GM21619 (cell line): Measurements from ENCODE around the gene KDM4B.
"Not testable (repeated sequence)": the region's sequence is repeated elsewhere in the genome, so short reads cannot be mapped to it uniquely, and the experiment has no call there.

Source experiments
- ATAC-seq: cut with Tn5 transposase; IDR thresholded peaks from one replicate; pipeline ENCODE4 v1.9.1; 2021; ENCODE audit not compliant: unreplicated experiment

KDM4B gene

DNA sequence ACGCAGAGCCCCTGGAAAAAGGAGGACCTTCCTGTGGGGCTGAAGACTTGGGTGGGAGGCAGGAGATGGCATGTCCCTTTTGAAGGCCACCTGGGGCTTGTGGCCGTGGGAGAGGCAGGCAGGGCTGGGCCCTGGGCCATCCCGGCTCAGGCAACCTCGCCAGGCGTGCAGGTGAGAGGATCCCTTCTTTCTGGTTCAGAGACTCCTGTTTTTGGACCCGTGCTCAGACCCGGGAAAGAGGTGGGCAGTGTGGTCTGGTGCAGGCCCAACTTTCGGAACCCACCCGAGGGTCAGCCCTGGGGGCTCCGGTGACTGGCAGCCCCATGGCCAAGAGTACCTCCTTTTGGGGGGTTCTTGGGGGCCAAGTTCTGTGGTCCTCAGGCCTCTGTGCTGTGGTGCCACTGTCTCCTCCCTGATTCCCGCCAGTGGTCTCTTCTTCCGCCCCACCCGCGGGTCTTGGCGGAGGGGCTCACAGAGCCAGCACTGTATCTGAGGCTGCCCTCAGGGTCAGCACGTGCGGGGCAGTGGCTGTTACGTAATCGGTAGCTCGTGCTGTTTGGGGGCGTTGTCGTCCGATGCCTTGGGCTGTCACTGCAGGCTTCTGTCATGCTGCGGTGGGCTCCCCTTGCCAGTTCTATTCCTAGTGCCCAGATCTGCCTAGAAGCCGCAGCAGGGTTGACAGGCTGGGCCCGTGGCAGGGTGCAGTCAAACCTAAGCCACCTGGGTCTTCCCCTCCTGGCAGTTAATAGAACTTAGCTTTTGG is 42.7 kb downstream of the KDM4B start:
- no peak for ATAC-seq

GRCh38 chr19:5012688-5013457 is 44.0 kb downstream of the KDM4B start:
- no peak for ATAC-seq

- ATAC-seq, result no peak
These were observed 44.8 kb downstream of the KDM4B start for GRCh38 chr19:5013761-5014160.

DNA sequence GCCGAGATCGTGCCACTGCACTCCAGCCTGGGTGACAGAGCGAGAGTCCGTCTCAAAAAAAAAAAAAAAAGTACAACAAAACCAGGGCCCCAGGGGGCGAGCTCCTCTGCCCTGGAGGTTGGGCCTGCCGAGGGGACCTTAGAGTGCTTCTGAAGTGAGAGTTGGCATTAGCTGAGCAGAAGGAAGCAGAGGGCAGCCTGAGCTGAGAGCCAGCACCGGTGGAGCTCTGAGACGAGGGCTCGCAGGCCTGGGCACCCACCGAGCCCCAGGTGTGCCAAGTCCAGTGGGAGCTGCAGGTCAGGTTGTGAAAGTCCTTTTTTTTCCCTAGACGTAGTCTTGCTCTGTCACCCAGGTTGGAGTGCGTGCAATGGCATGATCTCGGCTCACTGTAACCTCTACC is 46.0 kb downstream of the KDM4B start:
- no peak for ATAC-seq

- ATAC-seq, result no peak
These were observed 47.4 kb downstream of the KDM4B start for GRCh38 chr19:5016268-5016667.

GRCh38 chr19:5016781-5017180 is 47.9 kb downstream of the KDM4B start:
- ATAC-seq, result no peak

DNA sequence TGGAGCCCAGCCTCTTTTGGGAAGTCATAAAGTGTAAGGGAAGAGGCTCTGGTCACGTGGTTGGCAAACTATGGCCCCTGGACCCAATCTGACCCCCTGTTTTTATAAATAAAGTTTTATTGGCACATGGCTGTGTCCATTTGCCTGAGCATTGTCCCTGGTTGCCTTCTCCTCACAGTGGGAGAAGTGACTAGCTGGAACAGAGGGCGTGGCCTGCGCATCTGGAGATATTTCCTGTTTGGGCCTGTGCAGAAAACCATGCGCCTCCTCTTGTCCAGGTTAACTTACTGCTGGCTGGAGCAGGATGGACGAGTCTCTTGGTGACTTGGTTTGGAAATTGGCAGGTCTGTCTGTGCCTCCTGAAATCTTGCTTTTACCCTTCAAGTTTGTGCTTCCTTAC is 48.3 kb downstream of the KDM4B start:
- no peak for ATAC-seq

- no peak for ATAC-seq
These were observed 49.5 kb downstream of the KDM4B start for GRCh38 chr19:5018224-5019015.

DNA sequence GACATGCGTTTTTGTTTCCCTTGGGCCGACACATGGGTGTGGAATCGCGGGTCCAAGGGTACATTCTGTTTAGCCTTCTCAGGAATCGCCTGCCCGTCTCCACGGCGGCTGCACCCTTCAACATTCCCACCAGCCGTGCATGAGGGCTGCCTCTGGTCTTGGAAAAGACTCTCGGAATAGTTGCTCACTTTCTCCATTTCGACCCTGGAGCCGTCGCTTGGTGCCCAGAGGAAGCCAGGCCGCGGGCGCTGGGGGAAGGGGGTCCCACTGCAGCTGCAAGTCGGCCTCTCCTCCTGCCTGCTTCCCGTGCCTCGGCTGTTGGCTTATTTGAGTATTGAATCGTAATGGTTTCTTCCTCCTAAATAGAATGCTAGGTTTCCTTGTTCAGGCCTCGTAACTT is 51.5 kb downstream of the KDM4B start:
- ATAC-seq, result no peak

DNA sequence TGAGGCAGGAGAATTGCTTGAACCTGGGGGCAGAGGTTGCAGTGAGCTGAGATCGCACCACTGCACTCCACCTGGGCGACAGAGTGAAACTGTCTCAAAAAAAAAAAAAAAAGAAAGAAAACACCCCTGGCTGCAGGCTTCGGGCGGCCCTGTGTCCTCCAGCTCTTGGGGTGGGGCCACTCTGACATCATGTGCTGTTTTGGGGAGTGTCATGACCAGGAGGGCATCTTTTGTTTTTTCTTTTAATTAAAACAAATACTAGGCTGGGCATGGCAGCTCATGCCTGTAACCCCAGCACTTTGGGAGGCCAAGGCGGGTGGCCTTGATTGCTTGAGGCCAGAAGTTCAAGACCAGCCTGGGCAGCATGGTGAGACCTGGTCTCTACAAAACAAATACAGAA is 52.1 kb downstream of the KDM4B start:
- ATAC-seq, result no peak

- ATAC-seq, result no peak
These were observed 53.4 kb downstream of the KDM4B start for GRCh38 chr19:5022066-5022860.

- ATAC-seq, result no peak
These were observed 54.2 kb downstream of the KDM4B start for GRCh38 chr19:5023128-5023571.

DNA sequence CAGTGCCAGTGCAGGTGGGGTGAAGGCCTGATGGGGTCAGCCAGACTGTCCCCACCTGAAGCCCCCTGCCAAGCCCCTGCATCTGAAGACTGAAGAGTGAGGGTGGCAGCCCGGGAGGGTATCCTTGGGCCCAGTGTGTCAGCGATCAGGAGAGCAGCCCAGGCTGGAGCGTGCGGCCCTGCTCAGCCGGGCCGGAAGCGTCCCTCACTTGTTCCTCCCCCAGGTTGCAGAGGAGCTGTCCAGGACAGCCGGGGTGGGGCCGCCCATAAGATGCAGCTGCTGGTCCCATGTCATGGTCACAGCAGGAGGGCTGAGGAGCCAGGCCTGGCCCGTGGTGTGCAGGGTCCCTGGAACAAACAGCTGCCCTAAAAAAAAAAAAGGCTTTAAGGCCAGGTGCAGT is 55.4 kb downstream of the KDM4B start:
- no peak for ATAC-seq

DNA sequence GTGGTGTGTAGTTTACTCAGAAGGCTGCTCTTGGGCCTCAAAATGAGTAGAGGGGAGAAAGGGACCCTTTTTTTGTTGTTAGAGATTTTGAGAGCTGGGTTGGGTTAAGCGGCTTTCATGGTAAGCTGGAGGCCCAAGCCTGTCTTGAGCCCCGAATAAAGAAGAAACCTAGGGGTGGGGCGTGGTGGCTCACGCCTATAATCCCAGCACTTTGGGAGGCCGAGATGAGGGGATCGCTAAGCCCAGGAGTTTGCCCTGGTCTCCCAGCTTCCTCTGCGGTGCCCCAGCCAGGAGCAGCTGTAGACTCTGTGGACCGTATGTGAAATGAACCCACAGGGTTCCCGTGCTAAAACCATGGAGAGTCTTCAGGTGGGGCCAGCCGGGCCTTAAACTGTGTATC is 56.1 kb downstream of the KDM4B start:
- ATAC-seq, result no peak

DNA sequence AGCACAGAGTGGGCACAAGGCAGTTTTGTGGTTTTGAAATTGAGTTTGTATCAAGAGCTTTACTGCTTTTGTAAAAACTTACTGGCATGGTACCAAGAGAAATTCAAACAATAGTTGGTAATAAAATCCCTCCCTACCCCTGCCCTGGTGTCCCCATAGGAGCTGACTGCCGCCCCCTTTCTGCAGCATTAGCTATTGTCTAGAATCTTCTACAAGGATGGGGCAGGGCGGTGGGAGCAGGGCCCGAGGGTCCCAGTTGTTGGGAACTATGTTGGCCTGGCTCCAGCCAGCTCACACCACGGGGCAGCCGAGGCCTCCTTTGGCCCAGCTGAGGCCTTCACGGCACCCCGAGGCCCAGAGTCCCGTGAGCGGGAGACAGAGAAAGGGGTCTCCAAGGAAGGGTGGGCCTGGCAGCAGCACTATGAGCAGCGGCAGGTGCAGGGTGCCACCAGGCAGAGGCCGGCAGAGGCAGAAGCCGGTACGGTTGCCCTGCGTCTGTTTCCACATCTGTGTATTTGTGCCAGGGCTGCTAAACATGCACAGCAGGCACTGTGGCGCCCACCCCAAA is 57.9 kb downstream of the KDM4B start:
- ATAC-seq, result no peak

DNA sequence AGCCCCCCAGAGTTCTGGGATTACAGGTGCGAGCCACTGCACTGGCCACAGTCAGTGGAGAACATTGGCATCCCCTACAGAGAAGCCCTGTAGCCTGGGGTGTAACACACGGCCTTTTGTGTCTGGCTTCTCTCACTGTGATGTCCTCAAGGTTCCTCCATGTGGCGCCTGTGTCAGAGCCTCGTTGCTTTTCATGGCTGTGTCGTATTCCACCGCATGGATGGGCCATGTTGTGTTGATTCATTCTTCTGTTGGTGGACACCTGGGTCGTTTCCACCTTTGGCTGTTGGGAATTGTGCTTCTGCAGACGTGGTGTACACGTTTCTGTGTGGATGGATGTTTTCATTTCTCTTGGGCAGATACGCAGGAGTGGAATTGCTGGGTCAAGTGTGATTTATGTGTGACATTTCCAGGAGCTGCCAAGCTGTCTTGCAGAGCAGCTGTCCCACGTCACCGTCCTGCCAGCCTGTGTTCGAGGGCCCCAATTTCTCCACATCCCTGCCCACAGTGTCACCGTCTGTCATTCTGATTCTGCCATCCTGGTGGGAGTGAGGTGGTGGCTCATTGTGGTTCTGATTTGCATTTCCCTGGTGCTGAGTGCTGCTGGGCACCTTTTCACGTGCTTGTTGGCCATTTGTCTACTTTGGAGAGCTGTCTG is 59.4 kb downstream of the KDM4B start:
- ATAC-seq, result no peak

DNA sequence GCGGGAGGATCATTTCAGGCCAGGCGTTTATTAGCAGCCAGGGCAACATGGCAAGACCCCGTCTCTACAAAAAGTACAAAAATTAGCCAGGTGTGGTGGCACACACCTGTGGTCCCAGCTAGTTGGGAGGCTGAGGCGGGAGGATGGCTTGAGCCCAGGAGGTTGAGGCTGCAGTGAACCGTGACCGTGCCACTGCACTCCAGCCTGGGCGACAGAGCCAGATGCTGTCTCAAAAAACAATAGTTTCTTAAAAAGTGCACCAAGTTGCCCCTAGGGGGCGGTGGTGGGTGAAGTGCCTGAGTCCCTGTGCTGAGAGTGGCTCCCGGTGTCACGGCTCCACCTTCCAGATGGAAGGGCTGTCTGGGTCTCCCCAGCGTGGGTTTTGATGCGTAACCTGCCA is 60.7 kb downstream of the KDM4B start:
- ATAC-seq, result not testable (repeated sequence)

GRCh38 chr19:5030136-5030820 is 61.4 kb downstream of the KDM4B start:
- no peak for ATAC-seq

DNA sequence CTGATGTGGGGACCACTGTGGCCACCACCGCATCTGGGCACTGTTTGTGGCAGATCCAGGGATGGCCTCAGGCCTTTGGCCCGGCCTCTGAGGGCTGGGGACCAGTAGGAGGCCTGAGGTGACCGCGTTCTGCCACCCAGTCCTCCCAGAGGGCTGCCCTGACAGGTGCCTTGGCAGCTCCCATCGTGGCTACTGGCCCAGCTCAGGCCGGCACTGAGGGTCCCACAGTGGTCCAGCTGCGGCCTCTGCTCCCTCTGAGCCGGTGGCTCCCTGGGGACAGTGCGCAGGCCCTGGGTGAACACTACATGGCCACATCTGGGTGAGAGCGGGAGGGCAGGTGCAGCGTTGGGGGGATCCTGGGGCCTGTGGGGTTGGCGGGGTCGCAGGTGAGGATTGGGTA is 61.9 kb downstream of the KDM4B start:
- ATAC-seq, result no peak
